Stimulated activated CD8-positive, alpha-beta memory T cell treated with anti-CD3 and anti-CD28 coated beads, Interleukin-4, amount 100 ng/mL, for 1 hour (primary cell): ENCODE data around the gene SCAI.

ENCODE experiments used
- DNase-seq, 2 donors: peaks; one replicate each; pipeline ENCODE4 v3.0.0-alpha.2; 2020; ENCODE audit warnings: low read depth in 2 of 2, low spot score in 1 of 2

Gene SCAI

GRCh38 chr9:124894035-124894740 lies 249.1 kb downstream of the SCAI start:
- no peak for DNase-seq
